22Rv1 (cell line): ENCODE data around the gene RIC3.

Experiments used
- ZFX ChIP-seq: fragments of 450-650 bp; IDR thresholded peaks from 2 replicates; pipeline ENCODE4 v1.6.1; 2017; ENCODE audit warnings: antibody characterized with exemption, borderline replicate concordance
- TF ChIP-seq, protein P1 (sequence below): fragments of 450-650 bp; IDR thresholded peaks from 2 replicates; pipeline ENCODE4 v1.5.1; 2017; ENCODE audit warnings: mild to moderate bottlenecking

DNA sequence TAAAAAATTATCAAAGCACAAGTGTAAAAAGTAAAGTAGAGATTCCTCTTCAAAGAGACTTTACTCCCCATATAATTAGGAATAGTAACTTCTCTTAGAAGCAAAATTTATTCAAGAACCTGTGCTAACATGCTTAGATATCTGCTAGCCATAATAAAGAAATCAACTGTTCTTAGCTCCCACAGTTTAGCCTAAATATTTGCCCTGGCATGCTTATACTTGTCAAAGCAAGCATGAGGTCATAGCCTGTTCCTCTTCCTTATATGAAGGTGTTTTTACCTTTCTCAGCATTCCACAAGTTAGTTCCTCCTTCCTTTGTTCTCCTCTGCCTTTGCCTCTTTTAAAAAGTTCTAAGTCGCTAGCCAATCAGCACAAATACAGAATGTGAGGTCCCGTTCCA, 30.3 kb downstream of the RIC3 start:
- TF ChIP-seq, protein P1, sequence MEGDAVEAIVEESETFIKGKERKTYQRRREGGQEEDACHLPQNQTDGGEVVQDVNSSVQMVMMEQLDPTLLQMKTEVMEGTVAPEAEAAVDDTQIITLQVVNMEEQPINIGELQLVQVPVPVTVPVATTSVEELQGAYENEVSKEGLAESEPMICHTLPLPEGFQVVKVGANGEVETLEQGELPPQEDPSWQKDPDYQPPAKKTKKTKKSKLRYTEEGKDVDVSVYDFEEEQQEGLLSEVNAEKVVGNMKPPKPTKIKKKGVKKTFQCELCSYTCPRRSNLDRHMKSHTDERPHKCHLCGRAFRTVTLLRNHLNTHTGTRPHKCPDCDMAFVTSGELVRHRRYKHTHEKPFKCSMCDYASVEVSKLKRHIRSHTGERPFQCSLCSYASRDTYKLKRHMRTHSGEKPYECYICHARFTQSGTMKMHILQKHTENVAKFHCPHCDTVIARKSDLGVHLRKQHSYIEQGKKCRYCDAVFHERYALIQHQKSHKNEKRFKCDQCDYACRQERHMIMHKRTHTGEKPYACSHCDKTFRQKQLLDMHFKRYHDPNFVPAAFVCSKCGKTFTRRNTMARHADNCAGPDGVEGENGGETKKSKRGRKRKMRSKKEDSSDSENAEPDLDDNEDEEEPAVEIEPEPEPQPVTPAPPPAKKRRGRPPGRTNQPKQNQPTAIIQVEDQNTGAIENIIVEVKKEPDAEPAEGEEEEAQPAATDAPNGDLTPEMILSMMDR = no peak
- no peak for TF ChIP-seq ZFX
